HG03064 (cell line): ENCODE results near the gene H6PD.
"Not testable (repeated sequence)": the region's sequence is repeated elsewhere in the genome, so short reads cannot be mapped to it uniquely, and the experiment has no call there.

Experiments
- ATAC-seq: cut with Tn5 transposase; IDR thresholded peaks from one replicate; pipeline ENCODE4 v1.9.1; 2021; ENCODE audit warnings: low read depth; ENCODE audit not compliant: unreplicated experiment

Gene H6PD

GRCh38 chr1:9294910-9295636, 60.5 kb downstream of the H6PD start:
- no peak for ATAC-seq

GRCh38 chr1:9295884-9296283, 61.3 kb downstream of the H6PD start:
- ATAC-seq: no peak

- ATAC-seq: no peak
Observed at GRCh38 chr1:9296850-9297249, 62.3 kb downstream of the H6PD start.

GRCh38 chr1:9297831-9298230, 63.3 kb downstream of the H6PD start:
- no peak for ATAC-seq

GRCh38 chr1:9298282-9298681, 63.7 kb downstream of the H6PD start:
- no peak for ATAC-seq

GRCh38 chr1:9299571-9300541, 65.3 kb downstream of the H6PD start:
- ATAC-seq: not testable (repeated sequence)

- no peak for ATAC-seq
Observed at GRCh38 chr1:9300573-9300972, 66.0 kb downstream of the H6PD start.

GRCh38 chr1:9302745-9303524, 68.4 kb downstream of the H6PD start:
- no peak for ATAC-seq

- ATAC-seq: no peak
Observed at GRCh38 chr1:9303916-9304315, 69.3 kb downstream of the H6PD start.

GRCh38 chr1:9305216-9305615, 70.6 kb downstream of the H6PD start:
- ATAC-seq: no peak

GRCh38 chr1:9306006-9306405, 71.4 kb downstream of the H6PD start:
- no peak for ATAC-seq

- ATAC-seq: no peak
Observed at GRCh38 chr1:9307303-9307702, 72.7 kb downstream of the H6PD start.

- ATAC-seq: no peak
Observed at GRCh38 chr1:9308236-9308785, 73.7 kb downstream of the H6PD start.

GRCh38 chr1:9309080-9309479, 74.5 kb downstream of the H6PD start:
- ATAC-seq: no peak

GRCh38 chr1:9309991-9310390, 75.4 kb downstream of the H6PD start:
- ATAC-seq: no peak

GRCh38 chr1:9311029-9311428, 76.5 kb downstream of the H6PD start:
- no peak for ATAC-seq

- no peak for ATAC-seq
Observed at GRCh38 chr1:9311479-9311878, 76.9 kb downstream of the H6PD start.

GRCh38 chr1:9312168-9312720, 77.7 kb downstream of the H6PD start:
- no peak for ATAC-seq

- ATAC-seq: no peak
Observed at GRCh38 chr1:9313576-9313975, 79.0 kb downstream of the H6PD start.

- ATAC-seq: no peak
Observed at GRCh38 chr1:9314111-9314510, 79.5 kb downstream of the H6PD start.
